Breast epithelium (tissue), 3 donors: ENCODE results near the gene TCEAL3.

ENCODE experiments used
- CTCF ChIP-seq, 3 donors: fragments of 450-650 bp; IDR thresholded peaks; one replicate each; pipeline ENCODE4 v1.5.1; 2016 to 2017; ENCODE audit warnings: antibody characterized with exemption in 3 of 3, mild to moderate bottlenecking in 3 of 3, moderate library complexity in 3 of 3
- POLR2A ChIP-seq: fragments of 450-650 bp; IDR thresholded peaks from one replicate; pipeline ENCODE4 v1.6.1; 2016; ENCODE audit warnings: antibody characterized with exemption, mild to moderate bottlenecking, moderate library complexity
- POLR2AphosphoS5 ChIP-seq, 3 donors: sonication (generic); formaldehyde crosslinking; IDR thresholded peaks; one replicate each; pipeline ENCODE4 v1.6.1; 2017; ENCODE audit warnings: antibody characterized with exemption in 3 of 3

DNA sequence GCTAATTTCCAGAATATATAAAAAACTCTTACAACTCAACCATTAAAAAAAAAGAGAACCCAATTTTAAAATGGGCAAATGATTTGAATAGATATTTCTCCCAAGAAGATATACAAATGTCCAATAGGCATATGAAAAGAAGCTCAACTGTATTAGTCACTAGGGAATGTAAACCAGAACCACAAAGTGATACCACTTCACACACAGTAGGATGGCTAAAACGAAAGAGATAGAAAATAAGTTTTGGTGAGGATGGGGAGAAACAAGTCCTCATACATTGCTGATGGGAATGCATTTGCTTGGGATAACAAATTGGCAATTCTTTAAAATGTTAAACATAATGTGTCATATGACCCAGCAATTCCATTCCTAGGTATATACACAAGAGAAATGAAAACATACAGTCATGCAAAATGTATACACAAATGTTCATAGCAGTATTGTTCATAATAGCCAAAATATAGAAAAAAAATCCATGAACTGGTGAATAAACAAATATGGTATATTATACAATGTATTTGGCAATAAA is 5.7 kb downstream of the TCEAL3 start:
- TF ChIP-seq CTCF (IDR thresholded peaks at IDR 0.05) (no peak), POLR2AphosphoS5 (IDR thresholded peaks at IDR 0.05) (no peak), POLR2A (no peak)
